Activated T-helper 17 cell treated with anti-CD3 and anti-CD28 coated beads, Interleukin-2, amount 50 U/mL, for 72 hours (primary cell): Measurements from ENCODE around the gene PTPRN2. TPM values are rescaled to one million over a fixed set of nuclear protein-coding genes. Genes with fewer than 3 reads are reported as not detected.
"Not testable (repeated sequence)": the region's sequence is repeated elsewhere in the genome, so short reads cannot be mapped to it uniquely, and the experiment has no call there.

ENCODE experiments used
- ATAC-seq: fragments of 150-1000 bp; cut with Tn5 transposase; replicated peaks from 2 replicates; pipeline ENCODE4 v1.10.0; 2021; ENCODE audit warnings: mild to moderate bottlenecking, moderate library complexity
- H3K27ac Mint-ChIP-seq: one replicate; pipeline ENCODE4 v1.8.0; 2022; ENCODE audit warnings: mixed read lengths
- H3K27me3 Mint-ChIP-seq: one replicate; pipeline ENCODE4 v1.8.0; 2022; ENCODE audit warnings: mixed read lengths
- H3K36me3 Mint-ChIP-seq: one replicate; pipeline ENCODE4 v1.8.0; 2022; ENCODE audit warnings: low read depth, mild to moderate bottlenecking, mixed read lengths
- H3K4me1 Mint-ChIP-seq: one replicate; pipeline ENCODE4 v1.8.0; 2022; ENCODE audit warnings: mixed read lengths
- H3K4me3 Mint-ChIP-seq: one replicate; pipeline ENCODE4 v1.8.0; 2022; ENCODE audit warnings: mild to moderate bottlenecking, mixed read lengths
- H3K9me3 Mint-ChIP-seq: one replicate; pipeline ENCODE4 v1.8.0; 2022; ENCODE audit warnings: mixed read lengths
- total RNA-seq, 2 donors: library from RNA; stranded (reverse); gene quantifications; one replicate each; pipeline ENCODE4 v1.2.3, GENCODE V29; 2022

Gene PTPRN2
- total RNA-seq, 2 donors from 2014 or later = 0.48 to 1.4 TPM

GRCh38 chr7:158280448-158281144 lies 307.0 kb downstream of the PTPRN2 start:
- no peaks in the 10 kb centered on the region for H3K4me1 Mint-ChIP-seq
- no peak overlapping the region for H3K4me3 Mint-ChIP-seq
- H3K27me3 Mint-ChIP-seq = no peaks in the 10 kb centered on the region
- H3K27ac Mint-ChIP-seq = no peak overlapping the region
- no peak for ATAC-seq
- no peaks in the 10 kb centered on the region for H3K36me3 Mint-ChIP-seq
- no peaks in the 10 kb centered on the region for H3K9me3 Mint-ChIP-seq

- no peak for ATAC-seq
- H3K4me1 Mint-ChIP-seq = no peaks in the 10 kb centered on the region
These were observed 307.8 kb downstream of the PTPRN2 start for GRCh38 chr7:158279539-158280447.

GRCh38 chr7:158278745-158279320 lies 308.8 kb downstream of the PTPRN2 start:
- no peak for ATAC-seq
- H3K9me3 Mint-ChIP-seq = no peaks in the 10 kb centered on the region
- H3K4me1 Mint-ChIP-seq = no peaks in the 10 kb centered on the region
- no peak overlapping the region for H3K4me3 Mint-ChIP-seq
- no peaks in the 10 kb centered on the region for H3K27me3 Mint-ChIP-seq
- H3K27ac Mint-ChIP-seq = no peak overlapping the region
- H3K36me3 Mint-ChIP-seq = no peaks in the 10 kb centered on the region

More at GRCh38 chr7:158279539-158280447, 307.8 kb downstream of the PTPRN2 start:
- Mint-ChIP-seq H3K36me3 (no peaks in the 10 kb centered on the region), H3K27me3 (no peaks in the 10 kb centered on the region), H3K4me3 (no peak overlapping the region), H3K27ac (no peak overlapping the region), H3K9me3 (no peaks in the 10 kb centered on the region)

- Mint-ChIP-seq H3K36me3 (no peaks in the 10 kb centered on the region), H3K27me3 (no peaks in the 10 kb centered on the region), H3K4me1 (no peaks in the 10 kb centered on the region), H3K27ac (no peak overlapping the region), H3K9me3 (no peaks in the 10 kb centered on the region), H3K4me3 (no peak overlapping the region)
- no peak for ATAC-seq
These were observed 310.1 kb downstream of the PTPRN2 start for GRCh38 chr7:158277219-158278141.

GRCh38 chr7:158276414-158277218 lies 311.0 kb downstream of the PTPRN2 start:
- H3K27me3 Mint-ChIP-seq = no peaks in the 10 kb centered on the region
- no peak overlapping the region for H3K27ac Mint-ChIP-seq
- H3K4me1 Mint-ChIP-seq = no peaks in the 10 kb centered on the region
- ATAC-seq = no peak
- no peak overlapping the region for H3K4me3 Mint-ChIP-seq
- H3K9me3 Mint-ChIP-seq = no peaks in the 10 kb centered on the region
- no peaks in the 10 kb centered on the region for H3K36me3 Mint-ChIP-seq

- Mint-ChIP-seq H3K27me3 (no peaks in the 10 kb centered on the region), H3K4me3 (no peak overlapping the region), H3K27ac (no peak overlapping the region), H3K36me3 (no peaks in the 10 kb centered on the region), H3K9me3 (no peaks in the 10 kb centered on the region), H3K4me1 (no peaks in the 10 kb centered on the region)
- no peak for ATAC-seq
These were observed 311.8 kb downstream of the PTPRN2 start for GRCh38 chr7:158275711-158276413.

- Mint-ChIP-seq H3K4me3 (no peak overlapping the region), H3K27ac (no peak overlapping the region), H3K4me1 (no peaks in the 10 kb centered on the region), H3K9me3 (no peaks in the 10 kb centered on the region), H3K27me3 (no peaks in the 10 kb centered on the region), H3K36me3 (no peaks in the 10 kb centered on the region)
- no peak for ATAC-seq
These were observed 312.6 kb downstream of the PTPRN2 start for GRCh38 chr7:158274996-158275395.

GRCh38 chr7:158274404-158274811 lies 313.2 kb downstream of the PTPRN2 start:
- no peaks in the 10 kb centered on the region for H3K4me1 Mint-ChIP-seq
- no peaks in the 10 kb centered on the region for H3K36me3 Mint-ChIP-seq
- no peak for ATAC-seq
- no peak overlapping the region for H3K4me3 Mint-ChIP-seq
- no peak overlapping the region for H3K27ac Mint-ChIP-seq
- no peaks in the 10 kb centered on the region for H3K9me3 Mint-ChIP-seq
- no peaks in the 10 kb centered on the region for H3K27me3 Mint-ChIP-seq

- not testable (repeated sequence) for H3K27me3 Mint-ChIP-seq, H3K4me3 Mint-ChIP-seq, H3K27ac Mint-ChIP-seq, H3K36me3 Mint-ChIP-seq, H3K4me1 Mint-ChIP-seq, H3K9me3 Mint-ChIP-seq, ATAC-seq
These were observed 313.8 kb downstream of the PTPRN2 start for GRCh38 chr7:158273756-158274342.

- H3K4me3 Mint-ChIP-seq = no peak overlapping the region
- H3K4me1 Mint-ChIP-seq = no peaks in the 10 kb centered on the region
- H3K36me3 Mint-ChIP-seq = no peaks in the 10 kb centered on the region
- no peak overlapping the region for H3K27ac Mint-ChIP-seq
- no peak for ATAC-seq
- no peaks in the 10 kb centered on the region for H3K9me3 Mint-ChIP-seq
- no peaks in the 10 kb centered on the region for H3K27me3 Mint-ChIP-seq
These were observed 314.4 kb downstream of the PTPRN2 start for GRCh38 chr7:158273138-158273651.

- no peaks in the 10 kb centered on the region for H3K36me3 Mint-ChIP-seq
- H3K4me3 Mint-ChIP-seq = no peak overlapping the region
These were observed 315.0 kb downstream of the PTPRN2 start for GRCh38 chr7:158272509-158273137.

GRCh38 chr7:158272091-158272490 lies 315.5 kb downstream of the PTPRN2 start:
- Mint-ChIP-seq H3K27ac (no peak overlapping the region), H3K4me3 (no peak overlapping the region), H3K36me3 (no peaks in the 10 kb centered on the region), H3K4me1 (no peaks in the 10 kb centered on the region), H3K27me3 (no peaks in the 10 kb centered on the region), H3K9me3 (no peaks in the 10 kb centered on the region)
- ATAC-seq = no peak

More at GRCh38 chr7:158272509-158273137, 315.0 kb downstream of the PTPRN2 start:
- H3K4me1 Mint-ChIP-seq = no peaks in the 10 kb centered on the region
- H3K9me3 Mint-ChIP-seq = no peaks in the 10 kb centered on the region
- ATAC-seq = no peak
- no peaks in the 10 kb centered on the region for H3K27me3 Mint-ChIP-seq
- no peak overlapping the region for H3K27ac Mint-ChIP-seq
